H1 (cell line): Measurements from ENCODE around the gene ZIM2. TPM values are rescaled to one million over a fixed set of nuclear protein-coding genes. Genes with fewer than 3 reads are reported as not detected.

Source experiments
- CTCF ChIA-PET: fragments of 300-600 bp; sonication (Branson Sonifier 250); formaldehyde crosslinking; loops from one replicate; lab custom pipeline; 2021; ENCODE audit not compliant: partially characterized antibody; lab: Charles Lee
- POLR2A ChIA-PET: fragments of 300-600 bp; sonication (Branson Sonifier 250); formaldehyde crosslinking; loops from one replicate; lab custom pipeline; 2021; ENCODE audit warnings: inconsistent platforms; ENCODE audit not compliant: partially characterized antibody; lab: Charles Lee
- DNase-seq, 2 experiments: peaks; one replicate each; pipeline versions ENCODE4 v3.0.0 to v3.0.0-alpha.2; 2010 to 2022; ENCODE audit warnings: low spot score in 2 of 2, low read depth in 1 of 2, mixed read lengths in 1 of 2
- FAIRE-seq: peaks from 2 replicates; lab custom pipeline; 2011; peaks lifted over from hg19 to GRCh38; lab: Jason Lieb, UNC
- H2AFZ ChIP-seq: 2 replicates; pipeline ENCODE4 v1.8.1; 2012; ENCODE audit warnings: low read length, inconsistent platforms
- H2AK5ac ChIP-seq: 2 replicates; pipeline ENCODE4 v1.6.1; 2013; ENCODE audit warnings: low read depth, low read length
- H2BK120ac ChIP-seq: replicated peaks from 2 replicates; pipeline ENCODE3; 2013; ENCODE audit warnings: low read depth, low read length, inconsistent platforms
- H2BK12ac ChIP-seq: 2 replicates; pipeline ENCODE4 v1.6.1; 2013; ENCODE audit warnings: low read depth, low read length
- H2BK15ac ChIP-seq: 2 replicates; pipeline ENCODE4 v1.6.1; 2013; ENCODE audit warnings: low read length
- H2BK20ac ChIP-seq: 2 replicates; pipeline ENCODE4 v1.6.1; 2013; ENCODE audit warnings: low read length
- H2BK5ac ChIP-seq: 2 replicates; pipeline ENCODE4 v1.6.1; 2013; ENCODE audit warnings: low read depth, low read length
- H3K14ac ChIP-seq: 2 replicates; pipeline ENCODE4 v1.6.1; 2013; ENCODE audit warnings: inconsistent platforms; ENCODE audit not compliant: insufficient read length
- H3K18ac ChIP-seq: 2 replicates; pipeline ENCODE4 v1.6.1; 2013; ENCODE audit warnings: low read length; ENCODE audit errors: extremely low read depth
- H3K23ac ChIP-seq: 2 replicates; pipeline ENCODE4 v1.6.1; 2013; ENCODE audit warnings: inconsistent platforms; ENCODE audit not compliant: insufficient read length
- H3K23me2 ChIP-seq: 2 replicates; pipeline ENCODE4 v1.6.1; 2013; ENCODE audit warnings: low read depth, low read length
- H3K27ac ChIP-seq: 2 replicates; pipeline ENCODE4 v1.6.1; 2011; ENCODE audit warnings: low read depth, low read length, inconsistent platforms
- H3K27me3 ChIP-seq, 4 experiments: replicated peaks in 1 of 4; 1 replicate in 1 of 4; 2 replicates in 3 of 4; pipeline versions ENCODE4 v1.6.1 to v1.8.1; 2011 to 2013; ENCODE audit warnings: low read length in 3 of 4, mild to moderate bottlenecking in 3 of 4, inconsistent platforms in 2 of 4, mixed read lengths in 2 of 4, moderate library complexity in 1 of 4; ENCODE audit not compliant: control insufficient read depth in 3 of 4, insufficient read depth in 3 of 4; ENCODE audit errors: extremely low read depth in 1 of 4
- H3K36me3 ChIP-seq, 4 experiments: 2 replicates each; pipeline versions ENCODE4 v1.6.1 to v1.8.1; 2011 to 2013; ENCODE audit warnings: mild to moderate bottlenecking in 4 of 4, low read length in 3 of 4, moderate library complexity in 2 of 4, control low read depth in 1 of 4, inconsistent platforms in 1 of 4; ENCODE audit not compliant: insufficient read depth in 4 of 4, control insufficient read depth in 2 of 4
- H3K4ac ChIP-seq: replicated peaks from 2 replicates; pipeline ENCODE3; 2013; ENCODE audit warnings: low read length, low read depth, mixed read lengths, inconsistent platforms; ENCODE audit not compliant: insufficient read length
- H3K4me1 ChIP-seq, 4 experiments: replicated peaks in 1 of 4; 1 replicate in 1 of 4; 2 replicates in 3 of 4; pipeline versions ENCODE4 v1.6.1 to v1.8.1; 2011 to 2013; ENCODE audit warnings: low read length in 3 of 4, inconsistent platforms in 2 of 4, mixed read lengths in 1 of 4; ENCODE audit not compliant: insufficient read depth in 4 of 4, control insufficient read depth in 3 of 4
- H3K4me2 ChIP-seq, 2 experiments: 2 replicates each; pipeline versions ENCODE4 v1.6.1 to v1.8.1; 2011 to 2013; ENCODE audit warnings: low read depth in 2 of 2, low read length in 2 of 2, control low read depth in 1 of 2, inconsistent platforms in 1 of 2, mild to moderate bottlenecking in 1 of 2; ENCODE audit not compliant: insufficient read depth in 1 of 2
- H3K4me3 ChIP-seq, 4 experiments: fragments of 200-600, 300-600 bp in 1 of 4; sonication (generic), shearing (Covaris generic), sonication (Bioruptor Twin) in 1 of 4; 2 replicates each; pipeline versions ENCODE4 v1.5.1 to v1.8.1; 2011 to 2016; ENCODE audit warnings: low read length in 4 of 4, low read depth in 3 of 4, control low read depth in 2 of 4, inconsistent platforms in 2 of 4, mild to moderate bottlenecking in 2 of 4, mixed read lengths in 1 of 4, moderate library complexity in 1 of 4; ENCODE audit not compliant: insufficient read depth in 2 of 4; ENCODE audit errors: extremely low read depth in 1 of 4
- H3K56ac ChIP-seq: replicated peaks from 2 replicates; pipeline ENCODE3; 2013; ENCODE audit warnings: low read depth, mild to moderate bottlenecking, mixed read lengths, low read length, inconsistent platforms; ENCODE audit not compliant: insufficient read length
- H3K79me1 ChIP-seq: 2 replicates; pipeline ENCODE4 v1.6.1; 2013; ENCODE audit warnings: low read depth, low read length, control low read depth
- H3K79me2 ChIP-seq, 2 experiments: 2 replicates each; pipeline versions ENCODE4 v1.6.1 to v1.8.1; 2012 to 2013; ENCODE audit warnings: low read length in 2 of 2, mild to moderate bottlenecking in 2 of 2, inconsistent platforms in 1 of 2; ENCODE audit not compliant: insufficient read depth in 2 of 2, control insufficient read depth in 1 of 2
- H3K9ac ChIP-seq, 4 experiments: replicated peaks in 1 of 4; 1 replicate in 1 of 4; 2 replicates in 3 of 4; pipeline versions ENCODE4 v1.6.1 to v1.8.1; 2011 to 2013; ENCODE audit warnings: low read depth in 3 of 4, low read length in 3 of 4, control low read depth in 2 of 4, mild to moderate bottlenecking in 2 of 4, moderate library complexity in 2 of 4, inconsistent platforms in 1 of 4; ENCODE audit errors: extremely low read depth in 1 of 4
- H3K9me3 ChIP-seq, 2 experiments: 2 replicates each; pipeline versions ENCODE4 v1.6.1 to v1.8.1; 2012 to 2013; ENCODE audit warnings: mild to moderate bottlenecking in 2 of 2, moderate library complexity in 2 of 2, control low read depth in 1 of 2, inconsistent platforms in 1 of 2, low read depth in 1 of 2, low read length in 1 of 2, mixed read lengths in 1 of 2; ENCODE audit not compliant: insufficient read depth in 2 of 2
- H4K20me1 ChIP-seq, 2 experiments: replicated peaks in 1 of 2; 2 replicates each; pipeline versions ENCODE3 to v1.8.1; 2011 to 2013; ENCODE audit warnings: inconsistent platforms in 2 of 2, low read length in 2 of 2, mild to moderate bottlenecking in 1 of 2; ENCODE audit not compliant: insufficient read depth in 2 of 2, control insufficient read depth in 1 of 2
- H4K5ac ChIP-seq: 2 replicates; pipeline ENCODE4 v1.6.1; 2013; ENCODE audit warnings: low read length, low read depth, mixed read lengths, inconsistent platforms; ENCODE audit not compliant: insufficient read length
- H4K8ac ChIP-seq: 2 replicates; pipeline ENCODE4 v1.8.0; 2013; ENCODE audit warnings: mild to moderate bottlenecking, moderate library complexity, low read length, inconsistent platforms; ENCODE audit not compliant: insufficient read depth; ENCODE audit errors: extremely low read depth
- H4K91ac ChIP-seq: replicated peaks from 2 replicates; pipeline ENCODE3; 2013; ENCODE audit warnings: low read length, mixed read lengths, inconsistent platforms; ENCODE audit not compliant: insufficient read length
- ASH2L ChIP-seq: fragments of 200-600, 300-600 bp; sonication (generic); IDR thresholded peaks from one replicate; pipeline ENCODE4 v1.7.1; 2017; ENCODE audit warnings: low read length
- ATF2 ChIP-seq: IDR thresholded peaks from 2 replicates; pipeline ENCODE4 v1.6.1; 2012; ENCODE audit warnings: low read length, inconsistent platforms
- BACH1 ChIP-seq: IDR thresholded peaks from 2 replicates; pipeline ENCODE4 v1.6.1; 2012; ENCODE audit warnings: low read length, improper control_type of control experiment
- CHD2 ChIP-seq: IDR thresholded peaks from 2 replicates; pipeline ENCODE4 v1.6.1; 2012; ENCODE audit warnings: low read length, improper control_type of control experiment
- EGR1 ChIP-seq: IDR thresholded peaks from 2 replicates; pipeline ENCODE4 v1.6.1; 2011; ENCODE audit warnings: low read depth, low read length, borderline replicate concordance
- EP300 ChIP-seq, 2 experiments: IDR thresholded peaks; 1 replicate in 1 of 2; 2 replicates in 1 of 2; pipeline ENCODE4 v1.6.1; 2011 to 2012; ENCODE audit warnings: low read depth in 2 of 2, low read length in 2 of 2, mild to moderate bottlenecking in 2 of 2, borderline replicate concordance in 1 of 2, inconsistent platforms in 1 of 2, moderate library complexity in 1 of 2
- FOSL1 ChIP-seq: IDR thresholded peaks from 2 replicates; pipeline ENCODE4 v1.6.1; 2011; ENCODE audit warnings: mild to moderate bottlenecking, low read depth, low read length, moderate library complexity; ENCODE audit not compliant: insufficient read depth
- MAFK ChIP-seq: IDR thresholded peaks from 2 replicates; pipeline ENCODE4 v1.6.1; 2012; ENCODE audit warnings: low read depth, mild to moderate bottlenecking, improper control_type of control experiment, low read length
- POLR2AphosphoS5 ChIP-seq: IDR thresholded peaks from 2 replicates; pipeline ENCODE4 v1.6.1; 2011; ENCODE audit warnings: low read depth, low read length
- RBBP5 ChIP-seq: IDR thresholded peaks from 2 replicates; pipeline ENCODE4 v1.7.1; 2012; ENCODE audit warnings: low read depth, mild to moderate bottlenecking, inconsistent platforms, low read length, moderate library complexity, borderline replicate concordance
- SIRT6 ChIP-seq: IDR thresholded peaks from one replicate; pipeline ENCODE4 v1.7.1; 2012; ENCODE audit warnings: low read length, inconsistent platforms
- SP4 ChIP-seq: IDR thresholded peaks from 2 replicates; pipeline ENCODE4 v1.6.1; 2012; ENCODE audit warnings: low read length, inconsistent platforms
- SRF ChIP-seq: IDR thresholded peaks from 2 replicates; pipeline ENCODE4 v1.6.1; 2011; ENCODE audit warnings: mild to moderate bottlenecking, low read depth, low read length, moderate library complexity
- TCF12 ChIP-seq: IDR thresholded peaks from 2 replicates; pipeline ENCODE4 v1.6.1; 2011; ENCODE audit warnings: low read depth, mild to moderate bottlenecking, low read length
- WGBS, 2 experiments: shearing (Covaris generic) in 1 of 2; methylation state at CpG; one replicate each; pipeline versions ENCODE4 v1.1.6 to v1.1.7; 2013 to 2015; ENCODE audit warnings: low lambda C conversion rate in 2 of 2, mixed read lengths in 2 of 2, inconsistent platforms in 1 of 2, low coverage in 1 of 2, missing lambda C conversion rate in 1 of 2; ENCODE audit not compliant: insufficient replicate concordance in 2 of 2, insufficient coverage in 1 of 2, insufficient read length in 1 of 2; ENCODE audit errors: extremely low coverage in 1 of 2, missing lambda C conversion rate in 1 of 2; 5-methylcytosine and 5-hydroxymethylcytosine counted together
- polyA plus RNA-seq, 7 experiments: library from polyadenylated mRNA; depleted of rRNA in 3 of 7; stranded (reverse) in 5 of 7; unstranded in 2 of 7; fragments of >200 nt in 5 of 7; fragments of 200-250 nt in 2 of 7; gene quantifications; 1 replicate in 5 of 7; 2 replicates in 1 of 7; 4 replicates in 1 of 7; pipeline versions ENCODE4 v1.2.1 to v1.2.3, GENCODE V29; 2011 to 2013; ENCODE audit warnings: missing spikeins in 2 of 7, mixed read lengths in 2 of 7
- total RNA-seq: library from RNA; stranded (reverse); fragmentation: NEBNext Ultra II Directional; extraction: Animal tissue kit (Norgen Biotek cat#: 25700); gene quantifications from 2 replicates; pipeline ENCODE4 v1.2.1, GENCODE V29; 2021

ZIM2 gene
- total and polyA plus RNA-seq, 2 of the 8 experiments (the other 6 are each of a cell fraction or from before 2014, with no cell fraction given): not detected

- POLR2A ChIA-PET: no interaction called here
- TF ChIP-seq ATF2: no peak
- TF ChIP-seq ASH2L: no peak
- TF ChIP-seq RBBP5: no peak
- TF ChIP-seq TCF12: no peak
- TF ChIP-seq SRF: no peak
- no peak for TF ChIP-seq MAFK
- no peak for TF ChIP-seq CHD2
- TF ChIP-seq SIRT6: no peak
- no peak for TF ChIP-seq POLR2AphosphoS5
- no peak for TF ChIP-seq SP4
- TF ChIP-seq EGR1: no peak
- no peak for TF ChIP-seq EP300 (IDR thresholded peaks at IDR 0.05; ENCODE audit: borderline replicate concordance in 1 of 2, low read depth in 2 of 2, low read length in 2 of 2)
- TF ChIP-seq FOSL1: no peak
- TF ChIP-seq BACH1: no peak
Observed at GRCh38 chr19:56813531-56813930, 27.0 kb downstream of the ZIM2 start.

More at GRCh38 chr19:56813531-56813930, 27.0 kb downstream of the ZIM2 start:
- Histone ChIP-seq H2BK120ac (no peak overlapping the region), H3K4ac (no peak overlapping the region), H3K56ac (no peak overlapping the region), H3K4me3 (no peak overlapping the region), H3K23me2 (no peaks in the 10 kb centered on the region), H2BK20ac (no peak overlapping the region), H2AFZ (no peak overlapping the region), H3K4me1 (no peaks in the 10 kb centered on the region), H2BK15ac (no peak overlapping the region), H4K8ac (no peak overlapping the region), H3K36me3 (no peaks in the 10 kb centered on the region; a peak in 1 of 8 replicates), H2BK5ac (no peak overlapping the region), H3K4me2 (no peak overlapping the region), H2BK12ac (no peak overlapping the region), H3K27me3 (no peaks in the 10 kb centered on the region), H3K23ac (no peak overlapping the region), H3K79me2 (no peaks in the 10 kb centered on the region), H2AK5ac (no peak overlapping the region), H3K9ac (no peak overlapping the region), H3K79me1 (no peaks in the 10 kb centered on the region), H4K91ac (no peak overlapping the region), H4K5ac (no peak overlapping the region), H3K14ac (no peak overlapping the region), H4K20me1 (no peaks in the 10 kb centered on the region), H3K9me3 (peaks cover 80 to 81% of the 10 kb centered on the region in 2 experiments), H3K27ac (no peak overlapping the region), H3K18ac (no peak overlapping the region)
- FAIRE-seq: no peak
- 53% methylated on average over 5 of the region's 5 CpGs; no CpG with 5 or more reads in 1 of the 2 experiments for WGBS, 2 experiments
- CTCF ChIA-PET: no interaction called here
- DNase-seq: no peak
